ENCODE measurements around the gene MRPL36. TPM values are rescaled to one million over a fixed set of nuclear protein-coding genes. Genes with fewer than 3 reads are reported as not detected.

The MRPL36 gene
- total and polyA plus RNA-seq, 9 of the 15 experiments (the other 6 are each of a cell fraction or from before 2014, with no cell fraction given): 78.3 to 557 (median 124) TPM

DNA sequence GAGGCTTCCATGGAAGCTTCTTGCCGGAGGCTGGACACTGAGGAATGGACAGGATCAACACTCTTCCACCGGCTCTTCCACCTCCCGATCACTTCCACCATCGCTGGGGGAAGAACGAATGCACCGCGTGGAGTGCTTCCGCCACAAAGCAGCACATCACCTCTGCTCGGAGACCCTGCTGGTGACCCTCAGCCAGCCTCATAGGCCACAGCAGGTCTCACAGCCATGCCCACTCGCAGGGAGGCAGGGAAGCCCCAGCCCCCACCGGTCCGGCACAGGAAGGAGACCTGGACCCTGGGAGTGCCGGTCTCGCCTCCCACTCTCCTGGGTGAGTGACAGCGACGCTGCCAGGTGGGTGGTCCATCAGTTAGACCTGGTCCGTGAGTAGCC, 4.7 kb downstream of the MRPL36 start:
- ATAC-seq: no peak
- CTCF ChIA-PET (ENCODE audit: low intra/inter-chr PET ratio): no interaction called here
- peaks cover 24% of the 10 kb centered on the region for H3K79me2 ChIP-seq (ENCODE audit: control insufficient read depth, insufficient read depth, low read length)
- H3K9ac ChIP-seq (ENCODE audit: insufficient read depth in 1 of 2, low read depth in 2 of 2, low read length in 2 of 2): peak overlapping the region in 1 of 2 experiments; percentile 43; a peak in 1 of 4 replicates
- no peaks in the 10 kb centered on the region for H3K9me3 ChIP-seq (replicated peaks; ENCODE audit: control insufficient read depth, insufficient read depth, low read depth, low read length)
- H3K4me1 ChIP-seq (replicated peaks in 1 of 2; ENCODE audit: control insufficient read depth in 2 of 2, insufficient read depth in 2 of 2, low read length in 2 of 2): peaks cover 5 to 43% of the 10 kb centered on the region in 2 experiments; a peak in 3 of 5 replicates
- no peak overlapping the region for H2AFZ ChIP-seq (ENCODE audit: low read depth, low read length)
- intact Hi-C loops (cut with micrococcal nuclease): no loop called here
- WGBS (ENCODE audit: insufficient coverage, low coverage, missing lambda C conversion rate): 83% methylated on average over 14 of the region's 17 CpGs
- peaks cover 2 to 4% of the 10 kb centered on the region in 2 experiments; a peak in 2 of 5 replicates for H3K27me3 ChIP-seq (ENCODE audit: control insufficient read depth in 2 of 2, insufficient read depth in 2 of 2, low read length in 2 of 2)
- H3K9me1 ChIP-seq (ENCODE audit: control insufficient read depth, insufficient read depth, low read length): no peaks in the 10 kb centered on the region
- H3K4me3 ChIP-seq: no peak overlapping the region
- no peak for DNase-seq (ENCODE audit: extremely low read depth in 1 of 4, low spot score in 3 of 4)
- in situ Hi-C loops (cut with MboI): no loop called here
- FAIRE-seq: no peak
- H4K20me1 ChIP-seq (replicated peaks; ENCODE audit: control insufficient read depth, insufficient read depth, low read length): no peaks in the 10 kb centered on the region; the same call in 1 of the 2 replicates
- H3K36me3 ChIP-seq (ENCODE audit: control insufficient read depth, insufficient read depth, low read length): peaks cover 31% of the 10 kb centered on the region
- BruUV-seq (replicated peaks): no TSS peak
- no peak overlapping the region for H3K27ac ChIP-seq (ENCODE audit: extremely low read depth, low read depth, low read length)
- H3K4me2 ChIP-seq (ENCODE audit: insufficient read depth, low read length): no peak overlapping the region
- POLR2A ChIA-PET: no interaction called here
- TF ChIP-seq ZNF282 (CRISPR knock-in tag; IDR thresholded peaks at IDR 0.05): no peak
- no peak for TF ChIP-seq KAT2B (IDR thresholded peaks at IDR 0.05; ENCODE audit: low read depth, low read length)
- TF ChIP-seq XRCC4 (IDR thresholded peaks at IDR 0.05; ENCODE audit: extremely low read depth, insufficient read depth, insufficient read length): no peak
- TF ChIP-seq RBM34 (IDR thresholded peaks at IDR 0.05; ENCODE audit: borderline replicate concordance, insufficient read depth, low read length): no peak
- no peak for TF ChIP-seq SRF (CRISPR knock-in tag; IDR thresholded peaks at IDR 0.05)
- no peak for TF ChIP-seq DEAF1 (CRISPR knock-in tag; IDR thresholded peaks at IDR 0.05)
- TF ChIP-seq, protein P1, sequence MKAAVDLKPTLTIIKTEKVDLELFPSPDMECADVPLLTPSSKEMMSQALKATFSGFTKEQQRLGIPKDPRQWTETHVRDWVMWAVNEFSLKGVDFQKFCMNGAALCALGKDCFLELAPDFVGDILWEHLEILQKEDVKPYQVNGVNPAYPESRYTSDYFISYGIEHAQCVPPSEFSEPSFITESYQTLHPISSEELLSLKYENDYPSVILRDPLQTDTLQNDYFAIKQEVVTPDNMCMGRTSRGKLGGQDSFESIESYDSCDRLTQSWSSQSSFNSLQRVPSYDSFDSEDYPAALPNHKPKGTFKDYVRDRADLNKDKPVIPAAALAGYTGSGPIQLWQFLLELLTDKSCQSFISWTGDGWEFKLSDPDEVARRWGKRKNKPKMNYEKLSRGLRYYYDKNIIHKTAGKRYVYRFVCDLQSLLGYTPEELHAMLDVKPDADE (conservative IDR thresholded peaks at IDR 0.05; ENCODE audit: control insufficient read depth, low read depth, low read length): no peak
- no peak for TF ChIP-seq CHD2 (IDR thresholded peaks at IDR 0.05; ENCODE audit: low read depth, low read length)
- no peak for TF ChIP-seq SMAD4 (CRISPR knock-in tag; conservative IDR thresholded peaks at IDR 0.05)
- no peak for TF ChIP-seq LARP7 (IDR thresholded peaks at IDR 0.05)
- no peak for TF ChIP-seq GMEB1 (CRISPR knock-in tag; IDR thresholded peaks at IDR 0.05)
- TF ChIP-seq ZBTB26 (CRISPR knock-in tag; IDR thresholded peaks at IDR 0.05): no peak
- no peak for TF ChIP-seq MYC (IDR thresholded peaks at IDR 0.05; ENCODE audit: low read depth, low read length)
- no peak for TF ChIP-seq MYC (CRISPR knock-in tag; IDR thresholded peaks at IDR 0.05; ENCODE audit: borderline replicate concordance, low read depth)
- TF ChIP-seq NCOA2 (IDR thresholded peaks at IDR 0.05; ENCODE audit: partially characterized antibody in 2 of 2): no peak
- no peak for TF ChIP-seq ZNF398 (CRISPR knock-in tag; IDR thresholded peaks at IDR 0.05)

Data from K562 (cell line).